Mucosa of rectum (tissue), 2 donors: ENCODE results near the gene TFEC.
"Not testable (repeated sequence)": the region's sequence is repeated elsewhere in the genome, so short reads cannot be mapped to it uniquely, and the experiment has no call there.

ENCODE experiments used
- H3K27ac ChIP-seq, 2 donors: one replicate each; pipeline ENCODE4 v1.7.0; 2013; ENCODE audit warnings: inconsistent platforms in 2 of 2, low read depth in 2 of 2, low read length in 2 of 2
- H3K27me3 ChIP-seq, 2 donors: one replicate each; pipeline ENCODE4 v1.7.0; 2013; ENCODE audit warnings: low read length in 2 of 2; ENCODE audit not compliant: control insufficient read depth in 2 of 2, insufficient read depth in 2 of 2
- H3K36me3 ChIP-seq, 2 donors: one replicate each; pipeline ENCODE4 v1.7.0; 2013; ENCODE audit warnings: low read length in 2 of 2; ENCODE audit not compliant: control insufficient read depth in 2 of 2, insufficient read depth in 2 of 2
- H3K4me1 ChIP-seq, 2 donors: one replicate each; pipeline ENCODE4 v1.7.0; 2013; ENCODE audit warnings: low read length in 2 of 2, mild to moderate bottlenecking in 1 of 2; ENCODE audit not compliant: control insufficient read depth in 2 of 2, insufficient read depth in 2 of 2
- H3K4me3 ChIP-seq, 2 donors: one replicate each; pipeline ENCODE4 v1.7.0; 2013; ENCODE audit warnings: low read length in 2 of 2
- H3K9ac ChIP-seq, 2 donors: one replicate each; pipeline ENCODE4 v1.7.0; 2013; ENCODE audit warnings: low read length in 2 of 2, low read depth in 1 of 2, mild to moderate bottlenecking in 1 of 2
- H3K9me3 ChIP-seq, 2 donors: one replicate each; pipeline ENCODE4 v1.7.0; 2013; ENCODE audit warnings: low read length in 2 of 2; ENCODE audit not compliant: control insufficient read depth in 2 of 2
- donor health status: healthy.
- donor health status: Normal muscosa, but diverticular disease.

Gene TFEC

DNA sequence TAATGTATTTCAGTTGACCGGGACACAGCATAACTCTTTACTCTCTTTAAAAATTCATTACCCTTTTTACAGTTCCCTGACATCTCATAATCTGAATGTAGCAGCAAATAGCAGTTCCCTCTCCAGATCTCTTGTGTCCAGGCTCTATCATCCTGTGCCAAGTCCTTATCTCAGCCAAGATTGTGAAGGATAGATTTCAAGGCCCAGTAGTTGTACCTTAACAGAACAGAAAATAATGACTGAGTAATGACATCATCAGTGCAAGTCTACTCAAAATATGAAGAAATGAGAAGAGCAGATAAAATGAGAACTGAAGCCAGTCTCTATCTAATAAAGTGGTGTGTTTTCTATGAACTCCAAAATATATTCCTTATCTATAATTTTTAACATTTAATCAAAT is 92.6 kb downstream of the TFEC start:
- no peaks in the 10 kb centered on the region for H3K4me1 ChIP-seq
- no peaks in the 10 kb centered on the region for H3K9me3 ChIP-seq
- no peak overlapping the region for H3K9ac ChIP-seq
- no peak overlapping the region for H3K27ac ChIP-seq
- H3K36me3 ChIP-seq = no peaks in the 10 kb centered on the region
- H3K27me3 ChIP-seq = no peaks in the 10 kb centered on the region
- no peak overlapping the region for H3K4me3 ChIP-seq

DNA sequence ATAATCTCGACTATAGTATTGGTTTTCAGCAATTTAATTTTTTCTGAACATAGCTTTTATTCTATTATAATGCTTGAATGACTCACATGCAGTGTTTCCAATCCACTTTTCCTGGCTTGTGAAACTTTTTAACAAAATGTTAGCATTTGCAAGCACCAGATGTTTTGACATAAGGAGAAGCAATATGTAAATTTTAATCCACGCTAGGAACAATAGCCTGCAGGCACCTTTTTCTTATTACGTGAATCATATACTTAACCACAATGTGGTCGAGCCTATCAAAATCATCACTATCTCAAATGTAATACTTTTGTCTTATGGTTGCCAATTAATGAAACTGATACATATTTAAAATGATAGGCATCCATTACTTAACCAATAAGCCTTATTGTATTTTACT is 97.1 kb downstream of the TFEC start:
- H3K9me3 ChIP-seq = no peaks in the 10 kb centered on the region
- H3K4me1 ChIP-seq = no peaks in the 10 kb centered on the region
- no peak overlapping the region for H3K9ac ChIP-seq
- H3K27me3 ChIP-seq = no peaks in the 10 kb centered on the region
- no peak overlapping the region for H3K4me3 ChIP-seq
- no peak overlapping the region for H3K27ac ChIP-seq
- no peaks in the 10 kb centered on the region for H3K36me3 ChIP-seq

DNA sequence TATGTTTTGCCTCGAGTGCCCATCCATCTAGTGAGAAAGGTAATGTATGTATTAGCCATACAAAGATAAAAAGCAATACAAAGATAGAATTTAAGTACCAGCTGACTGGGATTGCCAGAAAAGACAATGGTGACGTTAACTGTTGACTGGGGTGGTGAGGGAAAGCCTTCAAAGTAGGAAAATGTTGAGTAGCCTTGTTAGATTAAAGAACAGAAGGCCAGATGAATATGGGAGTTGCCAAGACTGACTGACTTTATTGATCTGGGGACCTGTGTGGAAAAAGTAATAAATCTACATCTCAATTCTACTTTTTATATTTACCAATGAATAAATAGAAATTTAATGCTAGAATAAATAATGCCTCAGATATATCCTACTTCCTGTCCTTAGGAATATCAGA is 97.7 kb downstream of the TFEC start:
- H3K4me3 ChIP-seq = no peak overlapping the region
- no peaks in the 10 kb centered on the region for H3K27me3 ChIP-seq
- H3K9me3 ChIP-seq = no peaks in the 10 kb centered on the region
- H3K9ac ChIP-seq = no peak overlapping the region
- no peaks in the 10 kb centered on the region for H3K4me1 ChIP-seq
- H3K36me3 ChIP-seq = no peaks in the 10 kb centered on the region
- H3K27ac ChIP-seq = no peak overlapping the region

DNA sequence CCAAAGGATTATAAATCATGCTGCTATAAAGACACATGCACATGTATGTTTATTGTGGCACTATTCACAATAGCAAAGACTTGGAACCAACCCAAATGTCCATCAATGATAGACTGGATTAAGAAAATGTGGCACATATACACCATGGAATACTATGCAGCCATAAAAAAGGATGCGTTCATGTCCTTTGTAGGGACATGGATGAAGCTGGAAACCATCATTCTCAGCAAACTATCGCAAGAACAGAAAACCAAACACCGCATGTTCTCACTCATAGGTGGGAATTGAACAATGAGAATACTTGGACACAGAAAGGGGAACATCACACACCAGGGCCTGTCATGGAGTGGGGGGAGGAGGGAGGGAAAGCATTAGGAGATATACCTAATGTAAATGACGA is 100.4 kb downstream of the TFEC start:
- H3K4me1 ChIP-seq, H3K4me3 ChIP-seq, H3K27ac ChIP-seq, H3K27me3 ChIP-seq, H3K36me3 ChIP-seq, H3K9ac ChIP-seq, H3K9me3 ChIP-seq: not testable (repeated sequence)

DNA sequence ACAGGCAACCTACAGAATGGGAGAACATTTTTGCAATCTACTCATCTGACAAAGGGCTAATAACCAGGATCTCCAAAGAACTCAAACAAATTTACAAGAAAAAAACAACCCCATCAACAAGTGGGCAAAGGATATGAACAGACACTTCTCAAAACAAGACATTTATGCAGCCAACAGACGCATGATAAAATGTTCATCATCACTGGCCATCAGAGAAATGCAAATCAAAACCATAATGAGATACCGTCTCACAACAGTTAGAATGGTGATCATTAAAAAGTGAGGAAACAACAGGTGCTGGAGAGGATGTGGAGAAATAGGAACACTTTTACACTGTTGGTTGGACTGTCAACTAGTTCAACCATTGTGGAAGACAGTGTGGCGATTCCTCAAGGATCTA is 100.8 kb downstream of the TFEC start:
- H3K4me3 ChIP-seq = not testable (repeated sequence)

DNA sequence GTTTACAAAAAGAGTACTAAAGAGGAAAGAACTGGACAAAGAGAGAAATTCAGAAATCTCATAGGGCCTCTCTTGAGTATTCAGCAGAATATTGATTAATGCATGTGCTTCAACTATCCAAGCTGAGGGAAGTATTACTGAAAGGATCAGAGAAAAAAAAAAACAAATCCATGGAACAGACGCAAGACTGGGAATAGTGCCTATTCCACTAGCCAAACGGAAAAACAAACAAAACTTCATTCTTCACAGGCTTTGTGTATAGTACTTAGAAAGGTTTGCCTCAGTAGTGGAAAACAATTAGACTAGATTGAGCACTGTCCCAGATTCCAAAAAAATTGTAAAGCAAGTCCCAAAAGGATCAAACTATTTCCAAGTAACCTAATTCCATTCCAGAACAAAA is 106.2 kb downstream of the TFEC start:
- Histone ChIP-seq H3K4me3 (no peak overlapping the region), H3K36me3 (no peaks in the 10 kb centered on the region)

More for the DNA sequence above, 100.8 kb downstream of the TFEC start:
- not testable (repeated sequence) for H3K4me1 ChIP-seq, H3K27me3 ChIP-seq, H3K9me3 ChIP-seq, H3K27ac ChIP-seq, H3K36me3 ChIP-seq, H3K9ac ChIP-seq

DNA sequence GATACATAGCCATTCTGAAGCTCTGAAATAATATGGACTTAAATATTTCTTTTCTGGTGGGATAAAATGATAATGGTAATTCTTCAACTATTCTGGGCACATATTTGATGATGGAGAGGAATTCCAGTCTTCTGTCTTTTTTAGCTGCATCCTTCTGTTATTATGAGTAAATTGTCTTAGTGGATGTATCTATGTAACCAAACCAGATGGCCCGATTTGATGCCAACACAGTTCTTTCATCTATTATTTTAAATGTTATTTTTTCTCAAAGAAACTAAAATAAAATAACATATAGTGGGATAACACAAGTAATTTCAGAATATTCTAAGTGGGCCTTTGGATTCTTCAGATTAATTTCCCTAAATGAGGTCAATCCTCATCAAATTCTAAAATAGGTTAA is 110.2 kb downstream of the TFEC start:
- Histone ChIP-seq H3K9me3 (no peaks in the 10 kb centered on the region), H3K4me1 (no peaks in the 10 kb centered on the region), H3K27me3 (no peaks in the 10 kb centered on the region), H3K27ac (no peak overlapping the region), H3K36me3 (no peaks in the 10 kb centered on the region), H3K4me3 (no peak overlapping the region), H3K9ac (no peak overlapping the region)

More for the DNA sequence above, 106.2 kb downstream of the TFEC start:
- Histone ChIP-seq H3K27me3 (no peaks in the 10 kb centered on the region), H3K27ac (no peak overlapping the region), H3K9me3 (no peaks in the 10 kb centered on the region), H3K9ac (no peak overlapping the region), H3K4me1 (no peaks in the 10 kb centered on the region)

DNA sequence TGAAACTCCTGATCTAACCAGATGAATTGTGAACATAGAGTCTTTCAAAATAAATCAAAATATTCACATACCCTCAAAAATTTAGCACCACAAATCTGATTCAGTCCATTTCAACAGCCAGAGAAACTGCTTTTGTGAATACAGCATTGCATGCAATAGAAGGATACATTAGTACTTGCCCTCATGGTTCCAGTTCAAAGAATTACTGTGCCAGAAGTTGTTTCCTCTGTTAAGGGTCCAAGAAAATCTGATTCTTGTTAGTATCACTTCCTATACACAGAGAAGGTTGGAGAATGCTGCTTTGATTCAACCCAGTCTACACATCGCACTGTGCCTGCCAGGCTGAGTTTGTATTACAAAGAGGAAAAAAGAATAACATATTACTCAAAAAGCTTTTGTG is 115.6 kb downstream of the TFEC start:
- Histone ChIP-seq H3K4me3 (no peak overlapping the region), H3K36me3 (no peaks in the 10 kb centered on the region)

DNA sequence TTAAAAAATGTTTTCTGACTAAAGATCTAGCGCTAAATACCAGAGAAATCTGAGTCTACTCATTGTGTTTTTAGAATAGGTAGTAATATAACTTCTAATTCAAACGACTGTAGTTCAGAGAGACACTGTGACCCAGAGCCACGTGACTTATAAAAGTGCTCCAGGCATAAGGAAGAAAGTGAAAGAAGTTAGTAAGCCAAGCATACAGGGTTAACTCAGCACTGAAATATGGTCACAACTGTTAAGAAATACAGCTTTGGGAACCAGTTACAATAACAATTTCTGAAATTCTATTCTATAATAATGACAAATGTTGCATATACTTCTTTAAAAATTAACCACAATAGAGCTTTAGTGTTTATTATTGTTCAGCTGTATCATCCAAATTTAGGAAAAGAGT is 119.1 kb downstream of the TFEC start:
- H3K9me3 ChIP-seq = no peaks in the 10 kb centered on the region
- no peak overlapping the region for H3K9ac ChIP-seq
- H3K4me3 ChIP-seq = no peak overlapping the region
- H3K27me3 ChIP-seq = no peaks in the 10 kb centered on the region
- H3K27ac ChIP-seq = no peak overlapping the region
- H3K36me3 ChIP-seq = no peaks in the 10 kb centered on the region
- no peaks in the 10 kb centered on the region for H3K4me1 ChIP-seq

More for the DNA sequence above, 115.6 kb downstream of the TFEC start:
- H3K27me3 ChIP-seq = no peaks in the 10 kb centered on the region
- no peak overlapping the region for H3K9ac ChIP-seq
- H3K27ac ChIP-seq = no peak overlapping the region
- no peaks in the 10 kb centered on the region for H3K4me1 ChIP-seq
- no peaks in the 10 kb centered on the region for H3K9me3 ChIP-seq

DNA sequence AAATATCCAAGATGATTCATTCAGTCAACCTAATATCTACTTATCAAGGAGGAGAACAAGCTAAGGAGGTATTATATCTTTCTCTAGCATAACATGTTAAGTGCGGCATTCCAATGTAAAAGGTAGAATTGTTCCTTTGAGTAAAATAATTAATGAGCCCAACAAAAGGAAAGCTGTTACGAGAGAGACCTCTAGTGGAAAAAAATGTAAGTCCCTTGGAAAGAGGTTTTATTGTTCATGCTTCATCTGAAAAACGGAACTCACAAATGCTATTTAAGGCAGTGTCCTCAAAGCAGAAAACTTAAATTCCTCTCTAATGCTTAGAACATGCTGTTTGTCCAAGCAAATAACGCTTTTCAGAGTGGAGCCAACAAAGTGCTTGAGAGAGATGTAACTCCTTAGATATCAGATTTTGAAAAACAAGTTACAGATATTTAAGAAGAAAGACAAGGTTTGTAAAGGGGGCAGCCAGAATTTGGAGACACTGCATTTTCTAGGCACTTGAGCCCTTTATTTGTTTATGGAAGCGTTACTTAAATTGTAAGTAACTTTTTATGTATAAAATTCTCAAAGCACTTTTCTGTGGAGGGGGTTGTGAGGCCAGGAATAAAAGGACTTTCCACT is 119.9 kb downstream of the TFEC start:
- no peaks in the 10 kb centered on the region for H3K27me3 ChIP-seq
- H3K9ac ChIP-seq = no peak overlapping the region
- no peaks in the 10 kb centered on the region for H3K9me3 ChIP-seq
- no peak overlapping the region for H3K27ac ChIP-seq
- no peaks in the 10 kb centered on the region for H3K36me3 ChIP-seq
- H3K4me3 ChIP-seq = no peak overlapping the region
- H3K4me1 ChIP-seq = no peaks in the 10 kb centered on the region

DNA sequence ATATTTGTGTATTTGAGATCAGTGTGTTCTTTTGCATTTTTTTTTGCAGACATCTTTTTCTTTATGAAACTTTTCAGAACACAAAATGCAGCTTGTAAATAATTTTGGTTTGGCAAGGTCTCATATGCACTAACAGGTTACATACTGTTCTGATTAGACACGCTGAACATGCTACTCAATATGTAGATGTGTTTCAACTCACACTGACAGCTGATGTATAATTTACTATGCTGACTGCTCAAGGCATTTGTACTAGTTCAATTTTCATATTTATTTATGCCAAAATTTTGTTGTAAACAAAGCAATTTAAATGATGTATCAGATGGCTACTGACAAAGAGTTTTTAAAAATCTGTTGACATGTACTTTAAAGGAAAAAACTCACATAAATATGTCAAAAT is 123.8 kb downstream of the TFEC start:
- Histone ChIP-seq H3K9ac (no peak overlapping the region), H3K9me3 (no peaks in the 10 kb centered on the region), H3K27ac (no peak overlapping the region), H3K4me3 (no peak overlapping the region), H3K4me1 (no peaks in the 10 kb centered on the region), H3K27me3 (no peaks in the 10 kb centered on the region), H3K36me3 (no peaks in the 10 kb centered on the region)
